ENCODE data around the gene FBXO40.

The FBXO40 gene

DNA sequence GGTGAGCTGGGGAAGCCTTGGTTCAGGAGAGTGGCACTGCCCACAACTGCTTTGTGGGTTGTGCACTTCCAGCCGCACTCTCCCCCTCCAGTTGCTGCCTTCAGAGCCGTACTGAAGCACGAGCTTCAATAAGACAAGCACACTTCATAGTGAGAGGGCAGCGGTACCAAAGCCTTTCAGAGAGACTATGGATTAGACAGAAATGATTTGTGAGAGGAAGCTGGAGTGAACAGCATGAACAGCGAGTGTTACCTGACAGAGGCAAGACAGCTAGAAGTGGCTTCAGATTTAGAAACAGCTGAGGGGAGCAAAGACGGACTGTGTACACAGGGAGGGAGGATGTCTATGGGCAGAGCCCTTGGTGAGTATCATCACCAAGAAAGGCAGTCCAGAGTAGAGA, 36.4 kb downstream of the FBXO40 start:
- TF ChIP-seq, protein P1, sequence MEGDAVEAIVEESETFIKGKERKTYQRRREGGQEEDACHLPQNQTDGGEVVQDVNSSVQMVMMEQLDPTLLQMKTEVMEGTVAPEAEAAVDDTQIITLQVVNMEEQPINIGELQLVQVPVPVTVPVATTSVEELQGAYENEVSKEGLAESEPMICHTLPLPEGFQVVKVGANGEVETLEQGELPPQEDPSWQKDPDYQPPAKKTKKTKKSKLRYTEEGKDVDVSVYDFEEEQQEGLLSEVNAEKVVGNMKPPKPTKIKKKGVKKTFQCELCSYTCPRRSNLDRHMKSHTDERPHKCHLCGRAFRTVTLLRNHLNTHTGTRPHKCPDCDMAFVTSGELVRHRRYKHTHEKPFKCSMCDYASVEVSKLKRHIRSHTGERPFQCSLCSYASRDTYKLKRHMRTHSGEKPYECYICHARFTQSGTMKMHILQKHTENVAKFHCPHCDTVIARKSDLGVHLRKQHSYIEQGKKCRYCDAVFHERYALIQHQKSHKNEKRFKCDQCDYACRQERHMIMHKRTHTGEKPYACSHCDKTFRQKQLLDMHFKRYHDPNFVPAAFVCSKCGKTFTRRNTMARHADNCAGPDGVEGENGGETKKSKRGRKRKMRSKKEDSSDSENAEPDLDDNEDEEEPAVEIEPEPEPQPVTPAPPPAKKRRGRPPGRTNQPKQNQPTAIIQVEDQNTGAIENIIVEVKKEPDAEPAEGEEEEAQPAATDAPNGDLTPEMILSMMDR (IDR thresholded peaks at IDR 0.05; ENCODE audit: control extremely low read depth, extremely low read depth, low read depth, missing control alignments), result no peak
- ChIA-PET CTCF (interaction anchor here (1.5 kb wide), 1 partner anchor 83 kb away, joined by 4 read pairs; the partner anchor contains the start of gene POLQ), POLR2A (no interaction called here)
- no peak for DNase-seq (ENCODE audit: extremely low spot score)

DNA sequence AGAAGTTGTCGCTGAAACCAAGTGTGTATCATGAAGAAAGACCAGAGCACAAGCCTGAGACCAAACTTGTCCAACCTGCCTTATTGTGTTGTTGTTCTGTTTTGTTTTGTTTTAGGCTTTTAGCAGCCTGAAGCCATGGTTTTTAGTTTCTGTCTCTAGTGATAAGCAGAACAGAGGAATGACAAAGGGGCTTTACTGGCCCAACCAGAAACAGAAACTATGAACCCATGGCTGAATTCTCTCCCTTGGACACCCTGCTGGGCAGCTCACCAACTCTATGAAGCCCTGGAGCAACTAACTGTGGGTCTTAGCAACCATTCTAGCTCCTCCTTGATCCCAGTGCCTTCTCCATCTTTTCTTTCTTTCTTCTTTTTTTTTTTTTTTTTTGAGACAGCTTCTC, 37.2 kb downstream of the FBXO40 start:
- ChIA-PET POLR2A (no interaction called here), CTCF (interaction anchor here (1.5 kb wide), 2 partner anchors 15 to 84 kb away, joined by 3 to 4 read pairs; partner anchors contain the start of gene POLQ)
- no peak for DNase-seq (ENCODE audit: extremely low spot score)
- TF ChIP-seq, protein P1 (IDR thresholded peaks at IDR 0.05; ENCODE audit: control extremely low read depth, extremely low read depth, low read depth, missing control alignments), result no peak

DNA sequence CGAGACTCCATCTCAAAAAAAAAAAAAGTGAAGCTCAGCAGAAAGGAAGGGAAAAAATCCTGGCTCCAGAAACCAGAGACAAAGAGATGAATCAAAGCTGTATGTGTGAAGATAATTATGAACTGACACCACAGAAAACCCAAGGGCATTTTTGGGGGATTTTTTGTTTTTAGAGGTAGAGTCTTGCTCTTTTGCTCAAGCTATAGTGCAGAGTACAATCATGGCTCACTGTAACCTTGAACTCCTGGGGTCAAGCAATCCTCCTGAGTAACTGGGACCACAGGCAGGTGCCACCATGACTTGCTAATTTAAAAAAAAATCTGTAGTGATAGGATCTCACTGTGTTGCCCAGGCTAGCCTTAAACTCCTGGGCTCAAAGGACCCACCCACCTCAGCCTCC, 44.7 kb downstream of the FBXO40 start:
- ChIA-PET POLR2A (no interaction called here), CTCF (interaction anchor here (0.9 to 1.9 kb wide), 3 partner anchors 9 to 43 kb away, joined by 3 to 5 read pairs (median 4); no protein-coding TSS in a partner anchor)
- TF ChIP-seq, protein P1 (IDR thresholded peaks at IDR 0.05; ENCODE audit: control extremely low read depth, extremely low read depth, low read depth, missing control alignments), result no peak
- no peak for DNase-seq (ENCODE audit: extremely low spot score)

DNA sequence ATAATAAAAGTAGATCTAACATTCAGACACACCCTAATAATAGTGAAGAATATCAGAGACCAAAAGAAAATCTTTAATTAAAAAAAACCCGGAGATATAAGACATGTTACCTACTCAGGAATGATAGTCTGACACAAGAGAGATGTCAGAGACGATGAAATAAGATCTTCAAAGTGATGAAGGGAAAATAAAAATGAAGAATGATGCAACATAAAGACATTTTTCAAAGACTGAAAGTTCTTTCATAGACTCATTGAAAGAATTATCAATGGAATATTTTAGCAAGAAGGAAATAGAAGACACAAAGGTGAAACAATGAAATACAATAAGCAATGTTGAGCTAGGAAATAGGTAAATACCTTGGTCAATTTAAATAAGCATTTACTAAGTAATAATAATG, 47.9 kb downstream of the FBXO40 start:
- no peak for DNase-seq (ENCODE audit: extremely low spot score)

DNA sequence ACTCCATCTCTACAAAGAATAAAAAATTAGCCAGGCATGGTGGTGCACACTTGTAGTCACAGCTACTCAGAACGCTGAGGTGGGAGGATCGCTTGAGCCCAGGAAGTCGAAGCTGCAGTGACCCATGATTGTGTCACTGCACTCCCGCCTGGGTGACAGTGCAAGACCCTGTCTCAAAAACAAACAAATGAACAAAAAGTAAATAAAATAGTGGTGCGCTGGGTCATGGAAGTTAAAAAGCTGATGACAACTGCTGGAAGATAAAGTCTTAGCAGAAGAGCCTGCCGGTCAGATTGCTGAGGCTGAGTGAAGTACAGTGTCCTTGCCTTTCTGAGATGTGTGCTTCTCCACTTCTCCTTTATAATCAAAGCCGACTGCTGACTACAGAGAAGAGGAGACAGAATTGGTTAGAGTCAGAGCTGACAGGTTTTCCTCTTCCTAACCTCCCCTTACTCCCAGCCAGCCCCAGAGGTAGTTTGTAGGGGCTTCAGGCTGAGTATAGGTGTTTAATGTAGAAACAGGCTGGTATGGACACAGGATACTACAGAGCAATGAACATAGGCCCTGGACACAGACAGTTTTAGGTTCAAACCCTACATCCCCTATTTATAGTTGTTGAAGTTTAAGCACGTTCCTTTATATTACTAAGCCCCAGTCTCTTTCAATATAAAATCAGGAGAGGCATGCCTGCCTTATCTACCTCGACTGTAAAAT, 49.6 kb downstream of the FBXO40 start:
- ChIA-PET CTCF (no interaction called here), POLR2A (no interaction called here)
- TF ChIP-seq, protein P1 (IDR thresholded peaks at IDR 0.05; ENCODE audit: control extremely low read depth, extremely low read depth, low read depth, missing control alignments), result no peak
- DNase-seq (ENCODE audit: extremely low spot score), result no peak

More for the DNA sequence above, 47.9 kb downstream of the FBXO40 start:
- ChIA-PET CTCF (interaction anchor here (0.7 kb wide), 1 partner anchor 10 kb away, joined by 3 read pairs; no protein-coding TSS in a partner anchor), POLR2A (no interaction called here)
- TF ChIP-seq, protein P1 (IDR thresholded peaks at IDR 0.05; ENCODE audit: control extremely low read depth, extremely low read depth, low read depth, missing control alignments), result no peak

DNA sequence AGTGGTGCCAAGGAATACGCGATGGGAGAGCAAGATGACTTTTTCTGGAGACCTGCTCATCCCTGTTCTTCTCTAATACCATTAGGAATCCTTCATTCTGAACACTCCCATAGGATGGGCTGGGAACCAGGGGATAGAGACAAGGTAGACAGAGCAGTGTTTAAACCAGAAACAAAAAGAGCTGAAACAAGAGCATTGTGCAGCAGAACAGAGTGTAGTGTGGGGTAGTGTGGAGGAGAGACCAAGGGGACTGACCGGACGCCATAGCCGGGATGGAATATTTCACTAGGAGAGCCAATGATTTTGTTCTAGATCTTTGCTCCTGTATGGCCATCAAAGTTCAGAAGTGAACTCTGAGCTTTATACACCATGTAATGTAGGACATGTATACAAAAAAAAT, 51.9 kb downstream of the FBXO40 start:
- no peak for DNase-seq (ENCODE audit: extremely low spot score)
- TF ChIP-seq, protein P1 (IDR thresholded peaks at IDR 0.05; ENCODE audit: control extremely low read depth, extremely low read depth, low read depth, missing control alignments), result no peak
- CTCF ChIA-PET, result no interaction called here
- POLR2A ChIA-PET, result no interaction called here
